Hepatocyte (in vitro differentiated cells): ENCODE results near the gene CPED1. TPM values are rescaled to one million over a fixed set of nuclear protein-coding genes. Genes with fewer than 3 reads are reported as not detected.

Experiments used
- DNase-seq: peaks from one replicate; pipeline ENCODE4 v3.0.0-alpha.2; 2016; ENCODE audit warnings: low spot score
- H2AFZ ChIP-seq: fragments of 200-600 bp; sonication (generic); 2 replicates; pipeline ENCODE4 v1.6.0; 2016; ENCODE audit warnings: antibody characterized with exemption, mild to moderate bottlenecking
- H3K27ac ChIP-seq: fragments of 200-600 bp; sonication (generic); 2 replicates; pipeline ENCODE4 v1.5.1; 2016; ENCODE audit warnings: mild to moderate bottlenecking
- H3K27me3 ChIP-seq: fragments of 200-600 bp; sonication (generic); 2 replicates; pipeline ENCODE4 v1.6.1; 2016
- H3K36me3 ChIP-seq: fragments of 200-600 bp; sonication (generic); replicated peaks from 2 replicates; pipeline ENCODE4 v1.5.1; 2016; ENCODE audit warnings: low read depth; ENCODE audit not compliant: insufficient read depth
- H3K4me1 ChIP-seq: fragments of 200-600 bp; sonication (generic); 2 replicates; pipeline ENCODE4 v1.5.1; 2016; ENCODE audit warnings: mild to moderate bottlenecking, moderate library complexity; ENCODE audit not compliant: insufficient read depth
- H3K4me2 ChIP-seq: fragments of 200-600 bp; sonication (generic); 2 replicates; pipeline ENCODE4 v1.6.0; 2016
- H3K4me3 ChIP-seq: fragments of 200-600 bp; sonication (generic); 2 replicates; pipeline ENCODE4 v1.5.1; 2016; ENCODE audit warnings: mild to moderate bottlenecking
- H3K79me2 ChIP-seq: fragments of 200-600 bp; sonication (generic); 2 replicates; pipeline ENCODE4 v1.6.0; 2017; ENCODE audit warnings: mild to moderate bottlenecking
- H3K9me2 ChIP-seq: fragments of 200-600 bp; sonication (generic); replicated peaks from 2 replicates; pipeline ENCODE4 v1.6.0; 2017; ENCODE audit warnings: mild to moderate bottlenecking; ENCODE audit not compliant: insufficient read depth
- H3K9me3 ChIP-seq: fragments of 200-600 bp; sonication (generic); 2 replicates; pipeline ENCODE4 v1.5.1; 2016; ENCODE audit warnings: low read depth, mild to moderate bottlenecking
- H4K20me1 ChIP-seq: fragments of 200-600 bp; sonication (generic); 2 replicates; pipeline ENCODE4 v1.6.0; 2016; ENCODE audit warnings: mild to moderate bottlenecking; ENCODE audit not compliant: insufficient read depth, poor library complexity, severe bottlenecking
- CTCF ChIP-seq: fragments of 200-600 bp; sonication (generic); IDR thresholded peaks from 2 replicates; pipeline ENCODE4 v1.5.1; 2016; ENCODE audit warnings: antibody characterized with exemption, mild to moderate bottlenecking; ENCODE audit not compliant: poor library complexity
- EZH2 ChIP-seq: fragments of 200-600 bp; sonication (generic); IDR thresholded peaks from 2 replicates; pipeline ENCODE4 v1.6.1; 2016; ENCODE audit warnings: antibody characterized with exemption, mild to moderate bottlenecking, borderline replicate concordance
- EZH2phosphoT487 ChIP-seq: fragments of 200-600 bp; sonication (generic); IDR thresholded peaks from one replicate; pipeline ENCODE4 v1.6.1; 2018; ENCODE audit warnings: antibody characterized with exemption, mild to moderate bottlenecking, low read depth, moderate library complexity; ENCODE audit not compliant: unreplicated experiment, severe bottlenecking
- WGBS: methylation state at CpG from one replicate; pipeline ENCODE4 v1.1.6; 2016; ENCODE audit warnings: low lambda C conversion rate; ENCODE audit errors: missing lambda C conversion rate; 5-methylcytosine and 5-hydroxymethylcytosine counted together
- polyA plus RNA-seq: library from polyadenylated mRNA; unstranded; fragments of >200 nt; fragmentation: Nextera tagmentation; extraction: Ambion mirVana; gene quantifications from 2 replicates; pipeline ENCODE4 v1.2.1, GENCODE V29; 2016
- total RNA-seq: library from RNA; depleted of rRNA; stranded (reverse); fragments of >200 nt; gene quantifications from 2 replicates; pipeline ENCODE4 v1.2.3, GENCODE V29; 2014

Gene CPED1
- total and polyA plus RNA-seq, 2 experiments from 2014 or later, result 10.1 to 30.5 TPM

- H3K36me3 ChIP-seq, result no peaks in the 10 kb centered on the region
- H3K9me2 ChIP-seq, result no peaks in the 10 kb centered on the region
- no peaks in the 10 kb centered on the region for H3K79me2 ChIP-seq
- H3K4me2 ChIP-seq, result no peak overlapping the region
- H3K9me3 ChIP-seq, result no peaks in the 10 kb centered on the region
- DNase-seq, result peak; percentile 13
- TF ChIP-seq EZH2, result no peak
- TF ChIP-seq CTCF, result no peak
- no peak for TF ChIP-seq EZH2phosphoT487
- H3K27ac ChIP-seq, result no peak overlapping the region
- no peak overlapping the region for H3K4me3 ChIP-seq
- H3K4me1 ChIP-seq, result no peaks in the 10 kb centered on the region
- no peaks in the 10 kb centered on the region for H4K20me1 ChIP-seq
- no peak overlapping the region for H2AFZ ChIP-seq
- H3K27me3 ChIP-seq, result no peaks in the 10 kb centered on the region
- WGBS, result 78% methylated on average over 3 of the region's 3 CpGs
These were observed 88.0 kb downstream of the CPED1 start for GRCh38 chr7:121076350-121077164.

- H3K79me2 ChIP-seq, result no peaks in the 10 kb centered on the region
- no peaks in the 10 kb centered on the region for H3K4me1 ChIP-seq
- no peaks in the 10 kb centered on the region for H3K9me2 ChIP-seq
- H3K4me3 ChIP-seq, result no peak overlapping the region
- no peaks in the 10 kb centered on the region for H3K9me3 ChIP-seq
- no peak overlapping the region for H3K27ac ChIP-seq
- H4K20me1 ChIP-seq, result no peaks in the 10 kb centered on the region
- no peaks in the 10 kb centered on the region for H3K36me3 ChIP-seq
- TF ChIP-seq CTCF, result no peak
- no peak for TF ChIP-seq EZH2
- TF ChIP-seq EZH2phosphoT487, result no peak
- no peak overlapping the region for H3K4me2 ChIP-seq
- no peaks in the 10 kb centered on the region for H3K27me3 ChIP-seq
- H2AFZ ChIP-seq, result no peak overlapping the region
- DNase-seq, result no peak
These were observed 88.7 kb downstream of the CPED1 start for GRCh38 chr7:121077165-121077630.

DNA sequence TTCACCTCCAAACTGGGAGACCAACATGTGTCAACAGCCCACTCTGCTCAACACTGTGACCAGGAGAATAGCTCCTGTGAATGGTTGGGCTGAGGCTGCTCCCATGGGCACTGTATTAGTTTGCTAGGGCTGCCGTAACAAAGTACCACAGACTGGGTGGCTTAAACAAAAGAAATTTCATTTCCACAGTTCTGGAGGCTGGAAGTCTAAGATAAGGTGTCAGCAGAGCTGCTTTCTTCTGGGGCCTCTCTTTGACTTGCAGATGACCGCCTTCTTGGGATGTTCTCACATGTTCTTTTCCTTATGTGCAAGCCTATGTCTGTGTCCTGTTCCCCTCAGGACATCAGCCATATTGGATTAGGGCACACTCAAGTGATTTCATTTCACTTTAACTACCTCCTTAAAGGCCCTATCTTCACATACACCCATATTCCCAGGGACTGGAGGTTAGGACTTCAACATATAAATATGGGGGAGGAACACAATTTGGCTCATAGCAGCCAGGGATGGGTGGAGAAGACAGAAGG is 90.3 kb downstream of the CPED1 start:
- Histone ChIP-seq H3K27me3 (no peaks in the 10 kb centered on the region), H3K4me2 (no peak overlapping the region), H3K9me3 (no peaks in the 10 kb centered on the region), H3K4me1 (no peaks in the 10 kb centered on the region), H3K36me3 (no peaks in the 10 kb centered on the region), H4K20me1 (no peaks in the 10 kb centered on the region), H3K79me2 (no peaks in the 10 kb centered on the region), H2AFZ (no peak overlapping the region), H3K9me2 (no peaks in the 10 kb centered on the region), H3K4me3 (no peak overlapping the region), H3K27ac (no peak overlapping the region)
- DNase-seq, result no peak
- TF ChIP-seq EZH2phosphoT487, result no peak
- TF ChIP-seq CTCF, result no peak
- TF ChIP-seq EZH2, result no peak
- WGBS, result 95% methylated on average over 2 of the region's 2 CpGs
